ENCODE measurements around the gene MAP4K5.

- TF ChIP-seq CTCF (IDR thresholded peaks at IDR 0.05) (no peak), POLR2A (IDR thresholded peaks at IDR 0.05) (no peak)
These were observed 22.2 kb downstream of the MAP4K5 start for GRCh38 chr14:50510157-50510556.
